ENCODE data around the gene AFF2. TPM values are rescaled to one million over a fixed set of nuclear protein-coding genes. Genes with fewer than 3 reads are reported as not detected.

AFF2 gene
- total and polyA plus RNA-seq, 10 donors, result 0.04 to 26.6 (median 8.7) TPM

DNA sequence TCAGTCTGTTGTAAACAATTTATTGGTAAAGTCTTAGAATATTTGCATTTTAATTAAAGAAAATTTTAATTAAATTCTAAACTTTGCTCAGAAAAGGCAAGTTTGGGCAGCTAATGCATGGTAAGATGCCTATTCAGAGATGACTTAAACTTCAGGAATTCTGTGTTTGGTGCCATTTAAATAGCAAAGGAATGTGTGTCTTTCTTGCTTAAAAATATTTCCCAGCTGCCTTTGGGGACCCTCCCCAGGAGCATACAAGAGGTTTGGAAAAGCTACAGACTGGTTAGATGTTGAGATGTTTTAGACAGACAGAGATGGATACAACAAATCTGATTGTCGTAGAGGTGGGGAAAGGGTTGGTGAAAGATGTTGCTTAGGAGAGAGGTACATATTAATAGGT, 36.5 kb downstream of the AFF2 start:
- H3K27ac ChIP-seq, result no peak overlapping the region
- peaks cover 0 to 8% (median 0%) of the 10 kb centered on the region in 6 donors for H3K4me1 ChIP-seq
- H3K36me3 ChIP-seq, result no peaks in the 10 kb centered on the region
- H3K27me3 ChIP-seq (replicated peaks in 1 of 7), result no peaks in the 10 kb centered on the region
- no peak for DNase-seq
- intact Hi-C loops (cut with DNase I; ENCODE audit: low total_unique reads), result no loop called here
- no peak overlapping the region for H3K4me3 ChIP-seq
- H3K9me3 ChIP-seq, result no peaks in the 10 kb centered on the region
- WGBS, 5 donors, result 82 to 96% (median 92%) methylated on average over 1 of the region's 1 CpG
- TF ChIP-seq POLR2A (IDR thresholded peaks at IDR 0.05) (no peak), POLR2AphosphoS5 (IDR thresholded peaks at IDR 0.05) (no peak)
- TF ChIP-seq, protein P1, sequence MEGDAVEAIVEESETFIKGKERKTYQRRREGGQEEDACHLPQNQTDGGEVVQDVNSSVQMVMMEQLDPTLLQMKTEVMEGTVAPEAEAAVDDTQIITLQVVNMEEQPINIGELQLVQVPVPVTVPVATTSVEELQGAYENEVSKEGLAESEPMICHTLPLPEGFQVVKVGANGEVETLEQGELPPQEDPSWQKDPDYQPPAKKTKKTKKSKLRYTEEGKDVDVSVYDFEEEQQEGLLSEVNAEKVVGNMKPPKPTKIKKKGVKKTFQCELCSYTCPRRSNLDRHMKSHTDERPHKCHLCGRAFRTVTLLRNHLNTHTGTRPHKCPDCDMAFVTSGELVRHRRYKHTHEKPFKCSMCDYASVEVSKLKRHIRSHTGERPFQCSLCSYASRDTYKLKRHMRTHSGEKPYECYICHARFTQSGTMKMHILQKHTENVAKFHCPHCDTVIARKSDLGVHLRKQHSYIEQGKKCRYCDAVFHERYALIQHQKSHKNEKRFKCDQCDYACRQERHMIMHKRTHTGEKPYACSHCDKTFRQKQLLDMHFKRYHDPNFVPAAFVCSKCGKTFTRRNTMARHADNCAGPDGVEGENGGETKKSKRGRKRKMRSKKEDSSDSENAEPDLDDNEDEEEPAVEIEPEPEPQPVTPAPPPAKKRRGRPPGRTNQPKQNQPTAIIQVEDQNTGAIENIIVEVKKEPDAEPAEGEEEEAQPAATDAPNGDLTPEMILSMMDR (IDR thresholded peaks at IDR 0.05 in 8 of 11, conservative IDR thresholded peaks at IDR 0.05 in 3 of 11), result no peak

DNA sequence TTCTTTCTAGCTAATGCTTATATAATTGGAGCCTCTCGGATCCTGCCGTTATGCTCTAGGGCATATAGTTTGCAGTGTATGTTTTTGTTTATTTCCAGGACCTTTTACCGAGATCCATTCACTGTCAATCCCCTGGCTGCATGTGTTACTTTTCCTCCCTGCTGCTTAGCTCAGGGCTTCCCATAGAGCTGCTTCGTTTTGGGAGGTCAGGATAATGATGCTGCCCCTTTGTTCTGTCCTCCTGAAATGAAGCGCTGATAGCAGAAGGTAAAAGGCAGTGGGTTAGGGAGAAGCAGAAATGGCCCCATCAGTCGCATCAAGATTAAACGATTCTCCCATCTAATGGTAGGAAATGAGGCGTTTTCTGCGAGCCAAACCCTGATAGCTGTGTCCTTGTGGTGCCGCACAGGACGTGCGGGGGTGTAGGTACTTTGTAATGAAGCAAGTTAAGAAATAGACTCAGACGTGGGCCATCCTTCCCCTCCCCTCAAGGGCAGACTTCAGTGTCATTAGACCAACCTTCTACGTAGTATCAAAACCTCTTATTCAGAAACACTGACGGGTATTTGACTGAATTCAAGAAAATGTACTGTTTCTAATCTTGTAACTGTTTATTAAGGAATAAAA, 37.3 kb downstream of the AFF2 start:
- H3K4me3 ChIP-seq, result no peak overlapping the region
- no peaks in the 10 kb centered on the region for H3K27me3 ChIP-seq (replicated peaks in 1 of 7)
- no peaks in the 10 kb centered on the region for H3K36me3 ChIP-seq
- WGBS, 5 donors, result 58 to 80% (median 65%) methylated on average over 15 of the region's 15 CpGs
- intact Hi-C loops (cut with DNase I; ENCODE audit: low total_unique reads), result no loop called here
- H3K27ac ChIP-seq, result no peak overlapping the region
- H3K4me1 ChIP-seq, result peaks cover 0 to 11% (median 0%) of the 10 kb centered on the region in 6 donors
- H3K9me3 ChIP-seq, result no peaks in the 10 kb centered on the region
- DNase-seq, result no peak
- TF ChIP-seq POLR2A (IDR thresholded peaks at IDR 0.05) (no peak), POLR2AphosphoS5 (IDR thresholded peaks at IDR 0.05) (no peak)
- TF ChIP-seq, protein P1 (IDR thresholded peaks at IDR 0.05 in 8 of 11, conservative IDR thresholded peaks at IDR 0.05 in 3 of 11), result no peak

DNA sequence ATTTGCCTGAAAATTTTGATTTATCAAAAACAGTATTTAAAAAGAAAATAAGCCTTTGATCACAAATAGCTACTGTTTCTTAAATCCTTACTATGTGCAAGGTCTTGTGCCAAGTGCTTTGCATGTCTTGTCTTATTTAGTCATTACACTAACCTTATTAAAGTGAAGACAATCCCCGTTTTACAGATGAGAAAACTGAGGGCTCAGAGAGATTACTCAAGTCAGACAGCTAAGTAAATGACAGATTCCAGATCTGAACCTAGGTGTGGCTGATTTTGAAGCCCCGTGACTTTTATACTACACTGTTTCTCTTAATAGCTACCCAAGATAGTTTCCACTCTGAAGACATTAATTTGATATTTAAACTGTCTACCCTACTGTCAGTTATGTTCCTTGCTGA, 38.2 kb downstream of the AFF2 start:
- 62 to 87% (median 85%) methylated on average over 2 of the region's 2 CpGs for WGBS, 5 donors
- Histone ChIP-seq H3K4me3 (no peak overlapping the region), H3K27me3 (replicated peaks in 1 of 7) (no peaks in the 10 kb centered on the region), H3K4me1 (peaks cover 0 to 13% (median 0%) of the 10 kb centered on the region in 6 donors), H3K36me3 (no peaks in the 10 kb centered on the region), H3K9me3 (no peaks in the 10 kb centered on the region), H3K27ac (no peak overlapping the region)
- DNase-seq, result no peak
- TF ChIP-seq POLR2AphosphoS5 (IDR thresholded peaks at IDR 0.05), result no peak
- TF ChIP-seq, protein P1 (IDR thresholded peaks at IDR 0.05 in 8 of 11, conservative IDR thresholded peaks at IDR 0.05 in 3 of 11), result no peak
- no peak for TF ChIP-seq POLR2A (IDR thresholded peaks at IDR 0.05)
- intact Hi-C loops (cut with DNase I; ENCODE audit: low total_unique reads), result no loop called here

DNA sequence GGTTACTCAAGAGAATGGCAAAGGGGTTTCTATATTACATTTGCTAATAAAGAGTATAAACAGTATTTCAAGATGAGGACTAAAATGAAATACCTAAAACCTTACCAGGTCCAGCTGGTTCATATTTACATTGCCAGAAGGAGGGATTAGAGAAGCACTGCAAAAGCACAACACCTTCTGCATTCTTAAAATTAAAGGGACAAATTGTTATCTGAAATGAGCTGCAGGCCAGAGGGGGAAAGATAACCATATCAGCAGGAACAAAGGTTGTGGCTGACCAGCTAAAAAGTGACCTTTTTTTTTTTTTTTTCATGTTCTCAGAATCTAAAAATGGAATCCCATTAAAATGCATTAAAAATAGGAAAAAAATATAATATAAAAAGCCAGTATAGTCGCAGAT, 39.7 kb downstream of the AFF2 start:
- intact Hi-C loops (cut with DNase I; ENCODE audit: low total_unique reads), result no loop called here
- no peaks in the 10 kb centered on the region for H3K27me3 ChIP-seq (replicated peaks in 1 of 7)
- no peak overlapping the region for H3K4me3 ChIP-seq
- H3K4me1 ChIP-seq, result peaks cover 0 to 13% (median 0%) of the 10 kb centered on the region in 6 donors
- H3K9me3 ChIP-seq, result no peaks in the 10 kb centered on the region
- no peak for TF ChIP-seq POLR2A (IDR thresholded peaks at IDR 0.05)
- TF ChIP-seq, protein P1 (IDR thresholded peaks at IDR 0.05 in 8 of 11, conservative IDR thresholded peaks at IDR 0.05 in 3 of 11), result no peak
- no peak for TF ChIP-seq POLR2AphosphoS5 (IDR thresholded peaks at IDR 0.05)
- no peak overlapping the region for H3K27ac ChIP-seq
- no peak for DNase-seq
- H3K36me3 ChIP-seq, result no peaks in the 10 kb centered on the region
- WGBS, 5 donors, result 33 to 76% (median 56%) methylated on average over 1 of the region's 1 CpG
